ENCODE results near the gene SH3BP4. TPM values are rescaled to one million over a fixed set of nuclear protein-coding genes. Genes with fewer than 3 reads are reported as not detected.
"Not testable (repeated sequence)": the region's sequence is repeated elsewhere in the genome, so short reads cannot be mapped to it uniquely, and the experiment has no call there.

Gene SH3BP4
- total RNA-seq, 1 donor from 2014 or later = 45.7 TPM

DNA sequence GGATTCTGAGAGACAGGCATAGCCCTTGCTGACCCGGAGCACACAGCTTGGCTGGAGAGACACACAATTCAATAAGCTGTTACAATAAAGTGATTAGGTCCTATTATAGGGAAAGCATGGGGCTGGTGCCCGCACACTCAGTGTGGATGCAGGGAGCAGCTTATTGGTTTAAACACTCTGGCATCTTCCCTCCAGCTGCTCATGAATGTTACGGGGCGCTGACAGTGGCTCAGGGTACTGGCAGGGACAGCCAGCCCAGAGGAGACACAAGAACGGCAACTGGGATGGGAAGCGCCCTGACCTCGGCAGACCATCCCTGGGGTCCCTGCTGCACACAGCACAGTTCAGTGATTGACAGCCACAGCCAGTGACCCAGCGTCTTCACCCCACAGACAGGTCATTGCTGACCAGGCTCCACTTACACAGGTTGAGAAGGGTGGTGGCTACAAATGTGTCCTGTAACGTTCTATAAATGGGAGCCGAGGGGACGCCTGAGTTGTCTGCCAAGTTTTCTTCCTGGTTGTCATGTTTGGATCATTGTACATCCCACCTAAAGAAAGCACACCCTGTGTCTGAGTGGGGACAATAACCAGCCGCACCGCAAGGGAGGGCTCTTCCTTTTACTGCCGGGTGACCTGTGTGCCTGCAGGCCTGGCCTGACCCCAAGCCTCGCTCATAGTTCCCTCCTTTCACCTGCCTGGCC is 60.3 kb downstream of the SH3BP4 start:
- Mint-ChIP-seq H3K4me3 (ENCODE audit: low read depth) (no peak overlapping the region), H3K27me3 (no peaks in the 10 kb centered on the region), H3K36me3 (ENCODE audit: insufficient read depth) (peaks cover 12% of the 10 kb centered on the region), H3K27ac (peak overlapping the region; percentile 5), H3K9me3 (ENCODE audit: low read depth) (peaks cover 9% of the 10 kb centered on the region), H3K4me1 (ENCODE audit: low read depth) (peaks cover 51% of the 10 kb centered on the region)
- no peak for DNase-seq (ENCODE audit: low spot score, unreplicated experiment)
- no peak for TF ChIP-seq CTCF (IDR thresholded peaks at IDR 0.05; ENCODE audit: unreplicated experiment)

GRCh38 chr2:235017441-235017840 is 65.6 kb downstream of the SH3BP4 start:
- Mint-ChIP-seq H3K27ac (peak overlapping the region; percentile 88), H3K36me3 (ENCODE audit: insufficient read depth) (peaks cover 20% of the 10 kb centered on the region), H3K4me1 (ENCODE audit: low read depth) (peaks cover 15% of the 10 kb centered on the region), H3K9me3 (ENCODE audit: low read depth) (peaks cover 6% of the 10 kb centered on the region), H3K4me3 (ENCODE audit: low read depth) (no peak overlapping the region), H3K27me3 (no peaks in the 10 kb centered on the region)
- no peak for DNase-seq (ENCODE audit: low spot score, unreplicated experiment)
- no peak for TF ChIP-seq CTCF (IDR thresholded peaks at IDR 0.05; ENCODE audit: unreplicated experiment)

DNA sequence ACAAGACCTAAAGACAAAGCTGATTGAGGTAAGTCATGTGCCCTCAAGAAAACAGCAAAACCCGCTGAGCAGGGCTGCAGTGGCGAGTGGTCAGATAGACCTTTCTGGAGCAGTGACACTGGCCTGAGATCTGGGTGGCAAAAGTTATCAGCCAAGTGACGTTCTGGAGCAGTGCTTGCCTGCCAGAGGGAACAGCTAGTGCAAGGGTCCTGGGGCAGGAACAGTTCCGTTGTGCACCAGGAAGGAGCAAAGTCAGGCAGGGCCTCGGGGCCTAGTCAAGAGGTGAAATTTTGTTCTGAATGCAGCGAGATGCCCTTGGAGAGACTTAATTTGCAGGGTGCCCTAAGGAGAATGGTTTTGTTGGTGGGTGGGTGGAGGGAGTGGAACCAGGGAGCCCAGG is 67.0 kb downstream of the SH3BP4 start:
- peaks cover 20% of the 10 kb centered on the region for H3K36me3 Mint-ChIP-seq (ENCODE audit: insufficient read depth)
- no peak overlapping the region for H3K4me3 Mint-ChIP-seq (ENCODE audit: low read depth)
- DNase-seq (ENCODE audit: low spot score, unreplicated experiment) = no peak
- TF ChIP-seq CTCF (IDR thresholded peaks at IDR 0.05; ENCODE audit: unreplicated experiment) = no peak
- H3K27ac Mint-ChIP-seq = peak overlapping the region; percentile 43
- peaks cover 13% of the 10 kb centered on the region for H3K4me1 Mint-ChIP-seq (ENCODE audit: low read depth)
- H3K9me3 Mint-ChIP-seq (ENCODE audit: low read depth) = peaks cover 6% of the 10 kb centered on the region
- no peaks in the 10 kb centered on the region for H3K27me3 Mint-ChIP-seq

GRCh38 chr2:235020141-235020540 is 68.3 kb downstream of the SH3BP4 start:
- not testable (repeated sequence) for H3K27me3 Mint-ChIP-seq; H3K4me3 Mint-ChIP-seq (ENCODE audit: low read depth)

DNA sequence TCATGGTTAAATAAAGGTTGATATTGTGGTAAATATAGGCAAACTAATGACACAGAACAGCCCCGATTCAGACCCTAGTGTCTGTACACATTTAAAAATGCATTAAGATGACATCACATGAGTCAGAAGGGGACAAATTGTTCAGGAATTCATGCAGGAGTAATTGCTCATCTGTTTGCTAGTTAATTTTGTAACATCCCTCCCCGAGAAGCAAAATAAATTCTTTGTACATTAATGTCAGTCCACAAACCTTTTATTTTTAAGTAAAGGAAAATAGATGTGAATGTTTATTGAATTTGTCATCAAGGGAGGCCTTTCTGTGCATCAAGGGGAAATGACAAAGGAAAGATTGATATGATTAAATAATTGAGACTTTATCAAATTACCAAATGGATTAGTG is 69.9 kb downstream of the SH3BP4 start:
- Mint-ChIP-seq H3K4me1 (ENCODE audit: low read depth) (peaks cover 30% of the 10 kb centered on the region), H3K36me3 (ENCODE audit: insufficient read depth) (peaks cover 11% of the 10 kb centered on the region), H3K4me3 (ENCODE audit: low read depth) (no peak overlapping the region), H3K9me3 (ENCODE audit: low read depth) (no peaks in the 10 kb centered on the region), H3K27ac (no peak overlapping the region), H3K27me3 (no peaks in the 10 kb centered on the region)
- DNase-seq (ENCODE audit: low spot score, unreplicated experiment) = no peak
- TF ChIP-seq CTCF (IDR thresholded peaks at IDR 0.05; ENCODE audit: unreplicated experiment) = no peak

More at GRCh38 chr2:235020141-235020540, 68.3 kb downstream of the SH3BP4 start:
- H3K4me1 Mint-ChIP-seq (ENCODE audit: low read depth) = peaks cover 25% of the 10 kb centered on the region
- peaks cover 19% of the 10 kb centered on the region for H3K36me3 Mint-ChIP-seq (ENCODE audit: insufficient read depth)
- not testable (repeated sequence) for H3K27ac Mint-ChIP-seq; DNase-seq (ENCODE audit: low spot score, unreplicated experiment); H3K9me3 Mint-ChIP-seq (ENCODE audit: low read depth)

Measured in progenitor cell of endocrine pancreas (in vitro differentiated cells).